SK-N-SH (cell line): ENCODE measurements around the gene SPSB4. TPM values are rescaled to one million over a fixed set of nuclear protein-coding genes. Genes with fewer than 3 reads are reported as not detected.
A peak's percentile ranks its signal among the peaks of the same experiment; 100 is the strongest.

Experiments used
- CTCF ChIA-PET: fragments of 300-600, 350-600 bp; formaldehyde crosslinking; extraction: SDS; loops from one replicate; lab custom pipeline; 2021; lab: Yijun Ruan, JAX
- POLR2A ChIA-PET: fragments of 350-600 bp; sonication (Branson Sonifier 250); formaldehyde crosslinking; extraction: SDS; loops from one replicate; lab custom pipeline; 2020; ENCODE audit warnings: antibody characterized with exemption, inconsistent platforms; lab: Yijun Ruan, JAX
- DNase-seq: peaks from one replicate; pipeline ENCODE4 v3.0.0; 2012
- H2AFZ ChIP-seq: fragments of 200-600 bp; sonication (generic); 2 replicates; pipeline ENCODE4 v1.8.1; 2016; ENCODE audit warnings: antibody characterized with exemption, mild to moderate bottlenecking, low read depth
- H3F3A ChIP-seq: fragments of 200-600 bp; sonication (generic); replicated peaks from 2 replicates; pipeline ENCODE3; 2016; ENCODE audit warnings: antibody characterized with exemption, mild to moderate bottlenecking; ENCODE audit not compliant: insufficient read depth
- H3K27ac ChIP-seq, 2 experiments: fragments of 200-500 bp in 1 of 2; fragments of 200-600 bp in 1 of 2; sonication (Bioruptor generic) in 1 of 2; sonication (generic), shearing (Covaris generic) in 1 of 2; 2 replicates each; pipeline versions ENCODE4 v1.5.1 to v1.6.1; 2014 to 2016; ENCODE audit warnings: low read depth in 2 of 2, inconsistent platforms in 1 of 2, low read length in 1 of 2, mild to moderate bottlenecking in 1 of 2, mixed read lengths in 1 of 2
- H3K27me3 ChIP-seq: fragments of 200-600 bp; sonication (generic), shearing (Covaris generic); 2 replicates; pipeline ENCODE4 v1.6.1; 2016; ENCODE audit warnings: mixed run types; ENCODE audit not compliant: insufficient read depth
- H3K36me3 ChIP-seq, 2 experiments: fragments of 200-500 bp in 1 of 2; fragments of 200-600 bp in 1 of 2; sonication (Bioruptor generic) in 1 of 2; sonication (generic) in 1 of 2; replicated peaks in 1 of 2; 2 replicates each; pipeline versions ENCODE3 to v1.5.1; 2014 to 2016; ENCODE audit warnings: low read length in 1 of 2, mild to moderate bottlenecking in 1 of 2; ENCODE audit not compliant: insufficient read depth in 2 of 2, control insufficient read depth in 1 of 2
- H3K4me1 ChIP-seq, 2 experiments: fragments of 200-500 bp in 1 of 2; fragments of 200-600 bp in 1 of 2; sonication (Bioruptor generic) in 1 of 2; sonication (generic), shearing (Covaris generic) in 1 of 2; 2 replicates each; pipeline versions ENCODE4 v1.5.1 to v1.6.1; 2014 to 2016; ENCODE audit warnings: low read depth in 1 of 2, low read length in 1 of 2, mixed run types in 1 of 2; ENCODE audit not compliant: insufficient read depth in 2 of 2, control insufficient read depth in 1 of 2
- H3K4me2 ChIP-seq: fragments of 200-600 bp; sonication (generic), shearing (Covaris generic); 2 replicates; pipeline ENCODE4 v1.6.1; 2017; ENCODE audit warnings: mixed run types
- H3K4me3 ChIP-seq, 2 experiments: fragments of 200-500 bp in 1 of 2; fragments of 200-600 bp in 1 of 2; sonication (Bioruptor generic) in 1 of 2; sonication (generic), shearing (Covaris generic) in 1 of 2; 2 replicates each; pipeline versions ENCODE4 v1.5.1 to v1.8.1; 2014 to 2016; ENCODE audit warnings: low read depth in 2 of 2, inconsistent platforms in 1 of 2, low read length in 1 of 2, mild to moderate bottlenecking in 1 of 2, mixed read lengths in 1 of 2, moderate library complexity in 1 of 2
- H3K79me2 ChIP-seq: fragments of 200-600 bp; sonication (generic); 2 replicates; pipeline ENCODE4 v1.8.1; 2017; ENCODE audit warnings: mild to moderate bottlenecking; ENCODE audit not compliant: insufficient read depth
- H3K9ac ChIP-seq: fragments of 200-600 bp; sonication (generic); 2 replicates; pipeline ENCODE4 v1.6.1; 2017; ENCODE audit warnings: mixed run types
- H3K9me2 ChIP-seq: fragments of 200-600 bp; sonication (generic); 2 replicates; pipeline ENCODE4 v1.6.1; 2017; ENCODE audit warnings: mixed run types
- H3K9me3 ChIP-seq: fragments of 200-600 bp; sonication (generic); 2 replicates; pipeline ENCODE4 v1.6.1; 2017; ENCODE audit warnings: mixed run types, mild to moderate bottlenecking, moderate library complexity
- H4K20me1 ChIP-seq: fragments of 200-600 bp; sonication (generic); 2 replicates; pipeline ENCODE4 v1.6.1; 2017; ENCODE audit warnings: mild to moderate bottlenecking, mixed run types; ENCODE audit not compliant: insufficient read depth
- CHD2 ChIP-seq: fragments of 150-350 bp; IDR thresholded peaks from 2 replicates; pipeline ENCODE4 v1.6.1; 2018; ENCODE audit warnings: low read length; ENCODE audit not compliant: partially characterized antibody
- CTCF ChIP-seq: fragments of 200-600 bp; sonication (generic); IDR thresholded peaks from 2 replicates; pipeline ENCODE4 v1.6.1; 2017; ENCODE audit warnings: antibody characterized with exemption, mild to moderate bottlenecking, moderate library complexity
- EP300 ChIP-seq, 2 experiments: IDR thresholded peaks; 2 replicates each; pipeline versions ENCODE4 v1.4.0 to v1.6.1; 2012; ENCODE audit warnings: borderline replicate concordance in 1 of 2, low read depth in 1 of 2, low read length in 1 of 2
- EZH2phosphoT487 ChIP-seq: fragments of 200-600 bp; sonication (generic); IDR thresholded peaks from 2 replicates; pipeline ENCODE4 v1.6.1; 2017; ENCODE audit warnings: low read depth, mixed run types, mild to moderate bottlenecking, antibody characterized with exemption, moderate library complexity, borderline replicate concordance
- FOXJ3 ChIP-seq: sonication (generic); formaldehyde crosslinking; IDR thresholded peaks from 2 replicates; pipeline ENCODE4 v1.5.1; 2020; ENCODE audit warnings: mild to moderate bottlenecking, missing genetic modification reagents
- GABPA ChIP-seq: IDR thresholded peaks from 2 replicates; pipeline ENCODE4 v1.4.0; 2012; ENCODE audit warnings: low read depth, mild to moderate bottlenecking
- JUND ChIP-seq: IDR thresholded peaks from 2 replicates; pipeline ENCODE4 v1.4.0; 2012
- MAX ChIP-seq: IDR thresholded peaks from 2 replicates; pipeline ENCODE4 v1.4.0; 2012; ENCODE audit warnings: low read depth
- MEF2A ChIP-seq: IDR thresholded peaks from 2 replicates; pipeline ENCODE4 v1.4.0; 2012; ENCODE audit warnings: low read depth, borderline replicate concordance
- MXI1 ChIP-seq: IDR thresholded peaks from 2 replicates; pipeline ENCODE4 v1.6.1; 2012; ENCODE audit warnings: mild to moderate bottlenecking, low read depth, low read length, improper control_type of control experiment
- NRF1 ChIP-seq: IDR thresholded peaks from 2 replicates; pipeline ENCODE4 v1.6.1; 2012; ENCODE audit warnings: low read depth, mild to moderate bottlenecking, low read length
- PBX3 ChIP-seq: IDR thresholded peaks from 2 replicates; pipeline ENCODE4; 2012
- RAD21 ChIP-seq: IDR thresholded peaks from 2 replicates; pipeline ENCODE4 v1.6.1; 2012; ENCODE audit warnings: mild to moderate bottlenecking, low read length
- RCOR1 ChIP-seq: fragments of 150-350 bp; IDR thresholded peaks from 2 replicates; pipeline ENCODE4 v1.6.1; 2017; ENCODE audit warnings: antibody characterized with exemption, low read length
- RFX5 ChIP-seq: IDR thresholded peaks from 2 replicates; pipeline ENCODE4 v1.6.1; 2012; ENCODE audit warnings: mild to moderate bottlenecking, improper control_type of control experiment, low read length
- SIN3A ChIP-seq: IDR thresholded peaks from 2 replicates; pipeline ENCODE4 v1.6.1; 2012; ENCODE audit warnings: low read depth, mild to moderate bottlenecking, low read length, moderate library complexity, borderline replicate concordance
- SMC3 ChIP-seq: IDR thresholded peaks from 2 replicates; pipeline ENCODE4 v1.6.1; 2012; ENCODE audit warnings: low read depth, low read length, improper control_type of control experiment
- TAF1 ChIP-seq: IDR thresholded peaks from 2 replicates; pipeline ENCODE4 v1.6.1; 2012; ENCODE audit warnings: low read depth, mild to moderate bottlenecking, low read length, moderate library complexity, borderline replicate concordance
- TCF12 ChIP-seq: IDR thresholded peaks from 2 replicates; pipeline ENCODE4 v1.4.0; 2012
- USF1 ChIP-seq: IDR thresholded peaks from 2 replicates; pipeline ENCODE4 v1.4.0; 2012; ENCODE audit warnings: low read depth, borderline replicate concordance
- USF2 ChIP-seq: fragments of 150-350 bp; IDR thresholded peaks from 2 replicates; pipeline ENCODE4 v1.6.1; 2017; ENCODE audit warnings: antibody characterized with exemption, low read length, low read depth, borderline replicate concordance
- YY1 ChIP-seq: IDR thresholded peaks from 2 replicates; pipeline ENCODE4 v1.4.0; 2012; ENCODE audit warnings: low read depth, mild to moderate bottlenecking
- WGBS: methylation state at CpG from one replicate; pipeline ENCODE4 v1.1.6; 2017; ENCODE audit warnings: low lambda C conversion rate; 5-methylcytosine and 5-hydroxymethylcytosine counted together
- polyA plus RNA-seq, 3 experiments: library from polyadenylated mRNA; depleted of rRNA; stranded (reverse); fragments of >200 nt; gene quantifications; 2 replicates each; pipeline ENCODE4 v1.2.3, GENCODE V29; 2012

Gene SPSB4
- polyA plus RNA-seq, 1 of the 3 experiments (the other 2 are of a cell fraction): 0.10 TPM

- TF ChIP-seq EZH2phosphoT487 (no peak), TAF1 (no peak), TCF12 (no peak), FOXJ3 (no peak), SIN3A (no peak), RFX5 (no peak), NRF1 (no peak)
- ChIA-PET POLR2A (no interaction called here), CTCF (interaction anchor here (0.7 to 8.8 kb wide), 41 partner anchors 9 to 294 kb away, joined by 3 to 134 read pairs (median 5); partner anchors contain the start of genes PXYLP1 and SPSB4)
- H3K4me2 ChIP-seq: no peak overlapping the region
- H3K27ac ChIP-seq: no peak overlapping the region
- H3K79me2 ChIP-seq: no peaks in the 10 kb centered on the region
- no peaks in the 10 kb centered on the region; a peak in 1 of 4 replicates for H3K4me1 ChIP-seq
- no peak overlapping the region for H3K9ac ChIP-seq
- no peaks in the 10 kb centered on the region for H3K9me2 ChIP-seq
- no peaks in the 10 kb centered on the region for H3K9me3 ChIP-seq
- WGBS: 48% methylated on average over 2 of the region's 2 CpGs
- H2AFZ ChIP-seq: no peak overlapping the region
- H3K4me3 ChIP-seq: no peak overlapping the region
- no peak for DNase-seq
- H3K36me3 ChIP-seq: no peaks in the 10 kb centered on the region
- H4K20me1 ChIP-seq: no peaks in the 10 kb centered on the region
- no peaks in the 10 kb centered on the region for H3F3A ChIP-seq
- no peaks in the 10 kb centered on the region for H3K27me3 ChIP-seq
Observed at GRCh38 chr3:141191097-141191749, 140.1 kb downstream of the SPSB4 start.

GRCh38 chr3:141192345-141192744, 141.2 kb downstream of the SPSB4 start:
- no peak overlapping the region for H3K27ac ChIP-seq
- 0 out of 2 replicates have a peak, but pooled peaks have one; percentile 37 for TF ChIP-seq YY1
- TF ChIP-seq TAF1: no peak
- TF ChIP-seq MAX: no peak
- TF ChIP-seq TCF12: no peak; the same call in 1 of the 2 replicates
- peak; percentile 35; the same call in 1 of the 2 replicates for TF ChIP-seq MXI1
- no peak for TF ChIP-seq GABPA
- no peak for TF ChIP-seq PBX3
- no peak for TF ChIP-seq USF1
- TF ChIP-seq RFX5: no peak
- peak; percentile 98 for TF ChIP-seq RAD21
- peak; percentile 65 for TF ChIP-seq RCOR1
- TF ChIP-seq CTCF: peak; percentile 98
- no peak for TF ChIP-seq USF2
- TF ChIP-seq EP300 (IDR thresholded peaks at IDR 0.05; ENCODE audit: borderline replicate concordance in 1 of 2, low read depth in 1 of 2, low read length in 1 of 2): no peak
- no peak for TF ChIP-seq JUND
- peak; percentile 37 for TF ChIP-seq CHD2
- peak; percentile 95 for TF ChIP-seq SMC3
- no peak for TF ChIP-seq MEF2A
- TF ChIP-seq EZH2phosphoT487: no peak

More at GRCh38 chr3:141192345-141192744, 141.2 kb downstream of the SPSB4 start:
- DNase-seq: peak; percentile 75
- no peak overlapping the region; the same call in 1 of the 2 replicates for H2AFZ ChIP-seq
- no peaks in the 10 kb centered on the region for H3K9me3 ChIP-seq
- ChIA-PET CTCF (interaction anchor here (0.5 to 8.8 kb wide), 65 partner anchors 9 to 679 kb away, joined by 3 to 134 read pairs (median 4); partner anchors contain the start of genes PXYLP1 and SPSB4), POLR2A (no interaction called here)
- no peaks in the 10 kb centered on the region for H3K79me2 ChIP-seq
- peak overlapping the region in 1 of 2 experiments; percentile 44; a peak in 1 of 4 replicates for H3K4me3 ChIP-seq
- H3K9me2 ChIP-seq: no peaks in the 10 kb centered on the region
- no peaks in the 10 kb centered on the region for H3K36me3 ChIP-seq
- H3F3A ChIP-seq: no peaks in the 10 kb centered on the region
- H3K4me2 ChIP-seq: no peak overlapping the region
- H4K20me1 ChIP-seq: no peaks in the 10 kb centered on the region
- H3K9ac ChIP-seq: no peak overlapping the region
- WGBS: 12% methylated on average over 11 of the region's 11 CpGs
- H3K4me1 ChIP-seq: no peaks in the 10 kb centered on the region; a peak in 1 of 4 replicates
- H3K27me3 ChIP-seq: no peaks in the 10 kb centered on the region
